Hematopoietic multipotent progenitor cell treated with erythropoietin and hydrocortisone succinate and interleukin-3 and kit ligand, for 6 days (in vitro differentiated cells): Measurements from ENCODE around the gene RBCK1.
A peak's percentile ranks its signal among the peaks of the same experiment; 100 is the strongest.

Experiments
- DNase-seq: peaks from one replicate; pipeline ENCODE4 v3.0.0-alpha.2; 2015

Gene RBCK1

DNA sequence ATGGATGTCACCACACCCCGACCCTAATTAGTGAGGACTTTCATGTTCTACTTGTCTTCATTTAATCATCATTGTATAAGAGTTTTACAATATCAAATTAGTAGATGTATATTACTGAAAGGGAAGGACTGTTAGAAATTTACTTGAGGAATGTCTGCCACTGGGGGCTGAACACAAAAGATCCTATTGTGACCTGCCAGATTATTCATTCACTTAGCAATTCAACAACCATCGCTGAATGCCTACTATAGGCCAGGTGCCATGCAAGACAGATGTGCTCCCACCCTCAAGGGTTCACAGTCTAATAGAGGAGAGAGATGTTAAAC lies 8.0 kb upstream of the RBCK1 start:
- DNase-seq = no peak

DNA sequence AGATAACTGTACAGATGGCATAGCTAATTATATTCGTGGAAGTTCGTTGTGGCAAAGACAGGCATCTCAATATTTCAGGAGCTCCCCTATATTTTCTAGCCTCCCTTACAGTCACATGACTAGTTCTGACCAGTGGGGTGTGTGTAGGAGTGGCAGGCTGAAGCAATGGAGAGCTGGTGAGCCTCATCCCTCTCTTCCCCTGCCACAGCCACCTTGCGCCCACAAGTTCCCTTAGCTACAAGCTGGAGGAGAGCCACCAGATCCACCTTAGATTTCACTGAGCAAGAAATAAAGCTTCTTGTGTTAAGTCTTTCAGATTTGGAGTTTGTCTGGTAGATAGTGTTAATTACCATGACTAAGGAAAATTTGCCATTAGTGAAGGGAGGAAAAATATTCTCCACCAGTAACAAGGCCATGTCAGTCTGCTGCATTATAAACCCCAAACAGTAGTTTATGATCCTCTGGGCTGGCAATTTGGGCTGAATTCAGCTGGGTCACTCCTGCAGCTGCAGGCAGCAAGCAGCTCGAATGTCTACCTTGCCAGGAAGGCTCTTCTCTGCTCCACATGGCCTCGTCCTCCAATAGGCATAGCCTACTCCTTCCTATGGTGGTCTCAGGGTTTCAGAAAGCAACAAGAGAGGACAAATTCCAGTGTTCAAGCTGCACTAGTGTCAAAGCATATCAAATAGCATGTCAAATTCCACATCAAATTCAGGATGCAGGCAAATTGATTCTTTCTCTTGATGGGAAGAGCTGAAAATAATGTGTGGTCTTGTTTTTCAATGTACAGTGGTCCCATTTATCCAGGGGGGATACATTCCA lies 7.4 kb upstream of the RBCK1 start:
- DNase-seq = peak; percentile 48

DNA sequence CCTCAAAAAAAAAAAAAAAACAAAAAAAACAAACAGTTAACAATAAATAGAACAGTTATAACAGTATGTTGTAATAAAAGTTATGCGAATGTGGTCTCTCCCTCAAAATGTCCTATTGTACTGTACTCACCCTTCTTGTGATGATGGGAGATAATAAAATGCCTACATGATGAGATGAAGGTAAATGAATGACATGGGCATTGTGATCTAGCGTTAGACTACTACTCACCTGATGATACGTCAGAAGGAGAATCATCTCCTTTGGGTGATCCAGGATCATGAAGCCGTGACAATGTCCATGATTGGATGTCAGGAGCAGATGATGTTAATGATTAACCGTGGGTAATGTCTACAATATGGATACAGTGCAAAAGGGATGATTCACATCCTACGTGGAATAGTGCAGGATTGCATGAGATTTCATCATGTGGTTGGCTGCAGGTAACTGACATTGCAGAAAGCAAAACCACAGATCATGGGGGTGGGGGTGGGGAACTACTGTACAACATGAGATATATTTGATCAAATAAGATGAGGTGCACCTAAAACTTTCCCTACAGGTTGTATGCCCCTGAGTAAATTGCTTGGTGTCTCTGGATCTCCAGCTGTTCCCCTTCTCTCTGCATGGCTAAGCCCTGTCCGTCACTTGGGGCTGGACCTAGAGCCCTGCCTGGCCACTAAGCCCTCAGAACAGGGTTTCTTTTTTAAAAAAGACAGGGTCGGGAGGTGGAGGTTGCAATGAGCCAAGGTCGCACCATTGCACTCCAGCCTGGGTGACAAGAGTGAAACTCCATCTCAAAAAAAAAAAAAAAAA lies 6.2 kb upstream of the RBCK1 start:
- peak; percentile 18 for DNase-seq

DNA sequence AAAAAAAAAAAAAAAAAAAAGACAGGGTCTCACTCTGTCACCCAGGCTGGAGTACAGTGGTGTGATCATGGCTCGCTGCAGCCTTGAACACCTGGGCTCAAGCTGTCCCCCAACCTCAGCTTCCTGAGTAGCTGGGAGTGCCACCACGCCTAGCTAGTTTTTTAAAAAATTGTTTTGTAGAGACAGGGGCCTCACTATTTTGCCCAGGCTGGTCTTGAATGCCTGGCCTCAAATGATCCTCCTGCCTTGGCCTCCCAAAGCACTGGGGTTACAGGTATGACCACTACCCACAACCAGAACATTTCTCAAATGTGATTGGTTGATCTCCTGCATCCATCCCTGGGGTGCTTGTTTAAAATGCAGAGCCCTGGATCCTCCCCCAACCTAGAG lies 5.6 kb upstream of the RBCK1 start:
- no peak for DNase-seq

DNA sequence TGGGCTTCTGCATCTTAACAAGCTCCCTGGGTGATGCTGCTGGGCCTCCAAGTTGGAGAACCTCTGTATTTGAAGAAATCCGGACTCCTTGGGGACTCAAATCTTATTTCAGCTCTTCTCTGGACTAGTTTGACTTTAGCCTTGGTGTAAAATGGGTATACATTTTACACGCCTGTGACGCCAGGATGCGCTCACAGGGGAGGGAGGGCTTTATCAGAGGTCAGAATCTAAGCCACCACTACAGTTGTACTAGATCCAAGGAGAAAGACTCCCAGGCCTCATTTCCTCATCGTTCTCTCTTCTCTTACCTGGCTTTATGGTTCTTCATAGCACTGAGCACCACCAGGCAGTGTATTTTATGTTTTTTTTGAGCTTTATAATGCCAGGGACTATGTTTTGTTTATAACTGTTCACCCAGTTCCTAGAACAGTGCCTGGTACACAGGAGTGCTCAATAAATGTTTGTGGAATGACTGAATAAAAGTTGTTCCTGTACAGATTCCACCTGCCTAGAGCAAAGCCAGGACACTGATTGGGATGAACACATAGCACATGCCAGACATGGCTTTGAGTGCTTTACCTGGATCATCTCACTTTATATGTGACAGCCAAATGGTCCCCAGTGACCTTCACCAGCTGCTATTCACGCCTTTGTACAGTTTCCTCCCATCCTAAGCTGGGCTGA lies 5.1 kb upstream of the RBCK1 start:
- no peak for DNase-seq

DNA sequence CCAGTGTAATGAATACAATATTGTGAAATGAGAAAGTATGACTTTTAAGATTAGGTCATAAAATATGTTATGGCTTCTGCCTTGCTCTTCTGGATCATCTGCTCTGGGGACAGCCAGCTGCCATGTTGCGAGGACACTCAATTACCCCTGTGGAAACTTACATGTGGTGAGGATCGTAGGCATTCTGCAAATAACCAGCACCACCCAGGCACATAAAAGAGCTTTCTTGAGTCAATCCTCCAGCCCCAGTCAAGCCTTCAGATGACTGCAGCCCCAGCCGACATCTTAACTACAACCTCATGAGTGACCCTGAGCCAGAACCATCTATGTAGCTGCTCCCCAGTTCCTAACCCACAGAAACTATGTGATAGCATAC lies 4.5 kb upstream of the RBCK1 start:
- no peak for DNase-seq

DNA sequence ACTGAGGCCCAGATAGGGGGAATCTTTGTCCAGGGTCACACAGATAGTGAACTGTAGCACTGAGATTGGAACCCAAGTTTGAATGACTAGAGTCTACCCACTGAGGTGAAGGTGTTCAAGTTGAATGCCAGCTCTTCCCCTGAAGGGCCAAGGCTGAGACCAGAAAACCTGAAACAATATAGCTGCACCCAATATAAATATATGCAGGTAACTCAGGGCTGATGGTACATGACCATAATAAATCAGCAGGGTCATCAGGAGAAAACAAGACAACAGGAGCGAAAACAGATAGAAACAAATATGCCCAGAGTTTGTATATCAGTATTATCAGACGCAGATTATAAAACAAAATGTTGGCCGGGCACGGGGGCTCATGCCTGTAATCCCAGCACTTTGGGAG lies 4.0 kb upstream of the RBCK1 start:
- no peak for DNase-seq

DNA sequence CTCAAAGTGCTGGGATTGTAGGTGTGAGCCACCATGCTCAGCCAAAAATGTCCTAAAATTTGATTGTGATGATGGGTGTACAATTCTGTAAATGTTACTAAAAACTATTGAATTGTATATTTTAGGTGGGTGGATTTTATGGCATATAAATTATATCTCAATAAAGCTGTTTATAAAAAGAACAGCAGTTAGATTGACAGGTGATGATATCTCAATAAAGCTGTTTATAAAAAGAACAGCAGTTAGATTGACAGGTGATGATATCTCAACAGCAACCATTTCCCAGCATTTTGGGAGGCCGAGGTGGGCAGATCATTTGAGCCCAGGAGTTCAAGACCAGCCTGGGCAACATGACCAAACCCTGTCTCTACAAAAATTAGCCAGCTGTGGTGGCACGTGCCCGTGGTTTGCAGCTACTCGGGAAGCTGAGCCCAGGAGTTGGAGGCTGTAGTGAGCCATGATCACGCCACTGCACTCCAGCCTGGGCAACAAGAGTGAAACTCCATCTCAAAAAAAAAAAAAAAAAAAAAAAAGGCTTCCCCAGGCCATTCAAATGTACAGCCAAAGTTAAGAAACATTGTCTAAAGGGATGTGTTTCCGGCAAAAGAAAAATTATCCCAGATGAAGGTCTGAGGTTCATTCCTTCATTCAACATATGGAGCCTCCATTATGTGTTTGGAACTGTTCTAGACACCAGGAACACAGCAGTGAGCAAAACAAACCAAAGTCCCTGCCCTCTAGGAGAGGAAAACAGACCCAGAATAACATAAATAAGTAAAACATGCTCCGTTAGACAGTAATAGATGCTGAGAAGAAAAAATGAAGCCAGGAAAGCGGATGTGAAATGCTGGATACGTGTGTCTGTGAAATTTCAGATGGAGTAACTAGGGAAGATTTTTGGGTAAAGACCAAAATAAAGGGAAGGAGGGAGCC lies 1.6 kb upstream of the RBCK1 start:
- DNase-seq = no peak

DNA sequence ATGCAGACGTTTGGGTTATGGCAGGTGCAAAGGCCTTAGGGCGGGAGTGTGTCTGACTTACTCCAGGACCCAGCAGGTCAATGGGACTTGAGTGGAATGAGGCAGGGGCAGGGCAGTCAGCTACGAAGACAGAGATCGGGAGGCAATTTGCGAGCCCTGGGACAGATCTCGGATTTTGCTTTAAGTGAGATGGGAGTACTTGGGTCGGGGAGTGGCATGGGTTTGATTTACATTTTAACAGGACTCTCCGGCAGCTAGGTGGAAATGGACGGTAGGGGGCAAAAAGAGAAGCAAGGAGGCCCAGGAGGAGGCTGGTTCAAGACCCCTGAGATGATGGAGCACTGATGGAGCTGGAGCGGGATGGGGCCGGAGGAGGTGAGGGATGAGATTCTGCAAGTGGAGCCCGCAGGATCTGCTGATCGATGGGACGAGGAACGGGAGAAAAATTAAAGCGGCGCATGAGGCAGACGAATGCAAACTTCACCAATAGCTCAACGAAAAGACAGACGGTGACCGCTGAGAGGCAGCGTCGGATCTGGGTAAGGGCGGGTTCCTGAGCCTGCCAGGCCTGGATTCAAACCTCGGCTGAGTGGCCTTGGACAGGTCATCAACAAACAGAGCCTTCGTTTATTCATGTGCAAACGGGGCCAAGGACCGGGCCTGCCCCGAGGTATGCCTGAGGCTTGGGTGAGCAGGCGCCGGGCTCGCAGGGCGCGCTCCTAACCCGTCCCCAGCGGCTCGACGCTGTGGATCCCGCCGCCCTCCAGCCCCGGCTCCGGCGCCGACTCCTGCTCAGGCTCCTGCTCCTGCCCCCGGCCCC lies 756 bp upstream of the RBCK1 start:
- peak; percentile 86 for DNase-seq

DNA sequence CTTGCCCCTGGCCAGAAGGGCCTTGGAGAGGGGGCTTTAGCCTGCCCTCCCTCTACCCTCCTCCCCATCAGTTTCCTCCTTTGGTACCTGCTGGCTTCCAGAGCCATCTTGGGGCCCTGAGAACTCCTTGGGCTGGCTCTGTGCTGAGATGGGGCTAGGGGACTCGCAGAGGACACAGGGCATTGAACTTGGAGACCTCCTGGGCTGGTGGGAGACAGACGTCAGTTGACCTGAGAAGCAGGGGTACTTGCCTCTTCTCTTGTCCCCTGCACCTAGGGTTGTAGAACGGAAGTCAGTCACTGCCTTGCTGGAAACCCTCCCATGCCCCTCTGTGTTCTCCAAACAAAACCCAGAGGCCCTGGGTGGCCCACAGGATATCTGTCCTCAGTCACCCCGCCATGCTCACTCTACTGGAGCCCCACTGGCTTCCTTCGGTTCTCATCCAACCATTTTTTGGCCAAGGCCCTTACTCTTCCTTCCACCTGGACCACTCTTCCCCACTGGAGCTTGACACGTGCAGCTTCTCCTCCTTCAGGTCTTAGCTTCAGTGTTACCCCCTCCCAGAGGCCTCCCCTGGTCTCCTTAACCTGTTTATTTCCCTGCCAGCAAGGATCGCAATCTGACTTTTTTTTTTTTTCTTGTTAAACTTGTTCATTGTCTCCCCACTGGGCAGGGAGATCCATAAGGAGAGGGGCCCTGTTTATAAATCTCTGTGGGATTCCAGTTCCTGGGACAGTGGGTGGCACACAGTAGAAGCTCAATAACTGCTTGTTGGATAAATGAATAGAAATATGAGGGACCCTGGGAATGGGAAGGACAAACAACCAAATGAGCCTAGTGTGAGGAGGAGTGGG lies 971 bp downstream of the RBCK1 start:
- DNase-seq = peak; percentile 48

GRCh38 chr20:409697-410559 lies 1.8 kb downstream of the RBCK1 start:
- peak; percentile 21 for DNase-seq

DNA sequence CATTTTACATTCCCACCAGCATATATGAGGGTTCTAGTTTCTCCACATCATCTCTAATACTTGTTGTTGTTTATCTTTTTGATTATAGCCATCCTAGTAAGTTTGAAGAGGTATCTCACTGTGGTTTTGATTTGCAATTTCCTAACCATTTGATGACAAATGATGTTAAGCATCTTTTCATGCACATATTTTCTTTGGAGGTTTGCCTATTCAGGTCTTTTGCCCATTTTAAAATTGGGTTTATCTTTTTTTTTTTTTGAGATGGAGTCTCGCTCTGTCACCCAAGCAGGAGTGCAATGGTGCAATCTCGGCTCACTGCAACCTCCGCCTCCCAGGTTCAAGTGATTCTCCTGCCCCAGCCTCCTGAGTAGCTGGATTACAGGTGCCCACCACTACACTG lies 4.0 kb downstream of the RBCK1 start:
- DNase-seq = no peak

DNA sequence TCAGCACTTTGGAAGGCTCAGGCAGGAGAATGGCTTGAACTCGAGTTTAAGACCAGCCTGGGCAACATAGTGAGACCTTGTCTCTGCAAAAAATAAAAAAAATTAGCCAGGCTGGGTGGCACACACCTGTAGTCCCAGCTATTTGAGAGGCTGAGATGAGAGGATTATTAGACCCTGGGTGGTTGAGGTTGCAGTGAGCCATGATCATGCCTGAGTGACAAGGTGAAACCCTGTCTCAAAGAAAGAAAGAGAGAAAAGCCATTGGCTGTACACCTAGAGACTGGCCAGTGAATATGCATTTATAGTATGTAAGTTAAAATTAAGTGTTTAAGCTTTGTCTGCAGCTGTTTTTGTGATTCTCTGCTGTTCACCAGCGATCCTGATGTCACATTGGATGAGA lies 6.1 kb downstream of the RBCK1 start:
- no peak for DNase-seq

GRCh38 chr20:415820-416322 lies 7.8 kb downstream of the RBCK1 start:
- peak; percentile 60 for DNase-seq

- DNase-seq = no peak
These were observed 9.1 kb downstream of the RBCK1 start for GRCh38 chr20:416950-417800.

GRCh38 chr20:417801-418342 lies 9.8 kb downstream of the RBCK1 start:
- DNase-seq = no peak

- no peak for DNase-seq
These were observed 10.8 kb downstream of the RBCK1 start for GRCh38 chr20:418858-419365.

DNA sequence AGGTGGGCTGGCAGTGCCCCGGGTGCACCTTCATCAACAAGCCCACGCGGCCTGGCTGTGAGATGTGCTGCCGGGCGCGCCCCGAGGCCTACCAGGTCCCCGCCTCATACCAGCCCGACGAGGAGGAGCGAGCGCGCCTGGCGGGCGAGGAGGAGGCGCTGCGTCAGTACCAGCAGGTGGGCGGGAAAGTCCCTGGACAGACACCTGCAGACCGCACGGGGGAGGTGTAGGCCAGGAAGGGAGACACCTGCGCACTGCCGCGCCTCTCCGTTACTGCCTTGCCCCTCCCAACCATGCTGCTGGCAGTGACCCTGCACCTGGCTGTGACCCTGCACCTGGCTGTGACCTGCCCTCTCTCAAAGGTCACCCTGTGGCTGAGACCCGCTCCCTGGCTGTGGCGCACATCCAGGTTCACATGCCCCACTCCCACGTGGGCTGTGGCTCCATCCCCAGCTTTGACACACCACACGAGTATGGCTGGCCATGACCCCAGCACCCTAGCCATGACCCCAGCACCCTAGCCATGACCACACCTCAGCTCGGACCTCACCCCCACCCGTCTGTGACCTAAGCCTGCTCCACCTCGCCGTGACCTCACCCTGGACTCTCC lies 11.6 kb downstream of the RBCK1 start:
- DNase-seq = no peak
